Progenitor cell of endocrine pancreas (in vitro differentiated cells): Measurements from ENCODE around the gene ENDOG. TPM values are rescaled to one million over a fixed set of nuclear protein-coding genes. Genes with fewer than 3 reads are reported as not detected.
"Not testable (repeated sequence)": the region's sequence is repeated elsewhere in the genome, so short reads cannot be mapped to it uniquely, and the experiment has no call there.

ENCODE experiments used
- DNase-seq: peaks from one replicate; pipeline ENCODE4 v3.0.0; 2021; ENCODE audit warnings: low spot score; ENCODE audit not compliant: unreplicated experiment
- H3K27ac Mint-ChIP-seq: 2 replicates; pipeline ENCODE4 v1.8.0; 2021; ENCODE audit warnings: mild to moderate bottlenecking, moderate library complexity, mixed read lengths
- H3K27me3 Mint-ChIP-seq: 2 replicates; pipeline ENCODE4 v1.8.0; 2021; ENCODE audit warnings: mixed read lengths
- H3K36me3 Mint-ChIP-seq: 2 replicates; pipeline ENCODE4 v1.8.0; 2022; ENCODE audit warnings: mixed read lengths; ENCODE audit not compliant: insufficient read depth
- H3K4me1 Mint-ChIP-seq: 2 replicates; pipeline ENCODE4 v1.8.0; 2021; ENCODE audit warnings: low read depth, mixed read lengths
- H3K4me3 Mint-ChIP-seq: 2 replicates; pipeline ENCODE4 v1.8.0; 2021; ENCODE audit warnings: low read depth, mild to moderate bottlenecking, moderate library complexity, mixed read lengths
- H3K9me3 Mint-ChIP-seq: 2 replicates; pipeline ENCODE4 v1.8.0; 2021; ENCODE audit warnings: low read depth, mixed read lengths
- CTCF ChIP-seq: fragments of 200-600 bp; sonication (generic); IDR thresholded peaks from one replicate; pipeline ENCODE4 v1.5.0; 2021; ENCODE audit warnings: antibody characterized with exemption, mild to moderate bottlenecking; ENCODE audit not compliant: unreplicated experiment
- total RNA-seq: library from RNA; stranded (reverse); gene quantifications from 2 replicates; pipeline ENCODE4 v1.2.1, GENCODE V29; 2021

The ENDOG gene
- total RNA-seq, 1 donor from 2014 or later = 14.7 TPM

- Mint-ChIP-seq H3K4me3 (no peak overlapping the region), H3K36me3 (peaks cover 7% of the 10 kb centered on the region), H3K9me3 (no peaks in the 10 kb centered on the region), H3K4me1 (peaks cover 6% of the 10 kb centered on the region), H3K27me3 (no peaks in the 10 kb centered on the region), H3K27ac (no peak overlapping the region)
- DNase-seq = no peak
- no peak for TF ChIP-seq CTCF
Observed at GRCh38 chr9:128835246-128836210, 17.2 kb downstream of the ENDOG start.

GRCh38 chr9:128836509-128837145 is 18.3 kb downstream of the ENDOG start:
- no peaks in the 10 kb centered on the region for H3K27me3 Mint-ChIP-seq
- peaks cover 8% of the 10 kb centered on the region for H3K36me3 Mint-ChIP-seq
- H3K9me3 Mint-ChIP-seq = no peaks in the 10 kb centered on the region
- TF ChIP-seq CTCF = no peak
- H3K27ac Mint-ChIP-seq = no peak overlapping the region
- DNase-seq = no peak
- H3K4me1 Mint-ChIP-seq = peaks cover 6% of the 10 kb centered on the region
- no peak overlapping the region for H3K4me3 Mint-ChIP-seq

GRCh38 chr9:128838338-128838737 is 20.0 kb downstream of the ENDOG start:
- no peaks in the 10 kb centered on the region for H3K9me3 Mint-ChIP-seq
- H3K27ac Mint-ChIP-seq = peak overlapping the region; percentile 75
- peaks cover 8% of the 10 kb centered on the region for H3K36me3 Mint-ChIP-seq
- no peak for DNase-seq
- no peak for TF ChIP-seq CTCF
- H3K4me1 Mint-ChIP-seq = peaks cover 6% of the 10 kb centered on the region
- no peaks in the 10 kb centered on the region for H3K27me3 Mint-ChIP-seq
- H3K4me3 Mint-ChIP-seq = no peak overlapping the region

- no peak for TF ChIP-seq CTCF
- DNase-seq = no peak
- H3K4me1 Mint-ChIP-seq = peaks cover 14% of the 10 kb centered on the region
- H3K9me3 Mint-ChIP-seq = no peaks in the 10 kb centered on the region
- peaks cover 5% of the 10 kb centered on the region for H3K36me3 Mint-ChIP-seq
- no peak overlapping the region for H3K4me3 Mint-ChIP-seq
- no peak overlapping the region for H3K27ac Mint-ChIP-seq
- H3K27me3 Mint-ChIP-seq = no peaks in the 10 kb centered on the region
Observed at GRCh38 chr9:128840524-128840923, 22.2 kb downstream of the ENDOG start.

GRCh38 chr9:128841694-128842492 is 23.6 kb downstream of the ENDOG start:
- Mint-ChIP-seq H3K4me3 (no peak overlapping the region), H3K27me3 (no peaks in the 10 kb centered on the region), H3K4me1 (peaks cover 16% of the 10 kb centered on the region), H3K27ac (no peak overlapping the region), H3K9me3 (no peaks in the 10 kb centered on the region), H3K36me3 (peaks cover 5% of the 10 kb centered on the region)
- no peak for TF ChIP-seq CTCF
- DNase-seq = no peak

GRCh38 chr9:128843171-128843570 is 24.9 kb downstream of the ENDOG start:
- H3K4me3 Mint-ChIP-seq, H3K27me3 Mint-ChIP-seq, H3K9me3 Mint-ChIP-seq, H3K27ac Mint-ChIP-seq, DNase-seq, H3K36me3 Mint-ChIP-seq: not testable (repeated sequence)
- H3K4me1 Mint-ChIP-seq = peaks cover 17% of the 10 kb centered on the region
